PC-9 (cell line): ENCODE measurements around the gene TSPAN18.

Source experiments
- CTCF ChIP-seq: fragments of 200-600 bp; sonication (generic); conservative IDR thresholded peaks from 2 replicates; pipeline ENCODE4 v1.6.1; 2017; ENCODE audit warnings: mixed run types, antibody characterized with exemption, mild to moderate bottlenecking, moderate library complexity
- EZH2 ChIP-seq: fragments of 200-600 bp; sonication (generic); IDR thresholded peaks from 2 replicates; pipeline ENCODE4 v1.8.0; 2017; ENCODE audit warnings: antibody characterized with exemption, low read depth

DNA sequence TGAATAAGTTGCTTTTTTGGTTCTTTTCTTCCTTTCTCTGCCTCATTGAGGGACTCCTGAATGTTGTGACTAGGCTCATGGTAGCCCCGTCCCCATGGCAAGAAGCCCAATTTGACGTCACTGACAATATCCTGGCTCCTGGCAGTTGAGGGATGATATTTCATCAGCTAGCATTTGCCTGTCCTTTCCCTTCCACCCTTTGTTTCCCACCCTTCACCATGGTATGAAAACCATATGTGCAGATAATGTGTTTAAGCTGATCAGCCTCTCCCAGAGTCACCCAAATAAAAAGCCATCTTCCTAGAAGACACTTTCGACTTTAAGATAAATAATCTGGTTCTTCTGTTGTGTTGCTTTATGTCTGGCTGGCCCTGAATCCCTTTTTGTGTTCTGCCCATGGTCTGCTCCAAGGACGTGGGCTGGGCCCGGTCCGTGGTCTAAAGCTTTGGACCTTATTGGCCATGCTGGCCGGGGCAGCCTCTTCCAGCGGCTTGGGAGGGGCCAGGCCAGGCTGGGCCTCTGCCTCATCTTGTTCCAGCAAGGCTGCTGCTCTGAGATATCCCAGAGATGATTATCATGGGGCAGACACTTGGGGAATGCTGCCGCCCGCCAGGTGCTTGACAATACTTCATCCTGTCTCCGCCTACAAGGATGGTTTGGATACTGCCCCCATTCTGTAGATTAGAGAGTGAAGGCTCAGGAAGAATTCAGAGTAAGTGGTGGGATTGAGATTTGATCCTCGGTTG, 5.1 kb downstream of the TSPAN18 start:
- TF ChIP-seq CTCF: no peak
- no peak for TF ChIP-seq EZH2
